Thyroid gland (tissue), 4 donors: ENCODE measurements around the gene RAPGEF4. TPM values are rescaled to one million over a fixed set of nuclear protein-coding genes. Genes with fewer than 3 reads are reported as not detected.
A peak's percentile ranks its signal among the peaks of the same experiment; 100 is the strongest.
"Not testable (repeated sequence)": the region's sequence is repeated elsewhere in the genome, so short reads cannot be mapped to it uniquely, and the experiment has no call there.

ENCODE experiments used
- DNase-seq, 2 donors: peaks; one replicate each; pipeline ENCODE4 v3.0.0-alpha.2; 2019
- H3K27ac ChIP-seq, 3 donors: fragments of 200-600 bp; sonication (generic); 1 replicate in 2 of 3; 2 replicates in 1 of 3; pipeline ENCODE4 v1.5.1; 2016 to 2019; ENCODE audit warnings: mild to moderate bottlenecking in 1 of 3, moderate library complexity in 1 of 3
- H3K27me3 ChIP-seq: fragments of 200-600 bp; sonication (generic); one replicate; pipeline ENCODE4 v1.5.1; 2019
- H3K36me3 ChIP-seq, 2 donors: fragments of 200-600 bp; sonication (generic); one replicate each; pipeline ENCODE4 v1.5.1; 2016 to 2019
- H3K4me1 ChIP-seq, 2 donors: fragments of 200-600 bp; sonication (generic); one replicate each; pipeline ENCODE4 v1.5.1; 2017 to 2019
- H3K4me3 ChIP-seq, 3 donors: fragments of 200-600 bp; sonication (generic); replicated peaks in 1 of 3; 1 replicate in 2 of 3; 2 replicates in 1 of 3; pipeline ENCODE4 v1.5.1; 2016; ENCODE audit warnings: mild to moderate bottlenecking in 1 of 3
- H3K9me3 ChIP-seq: fragments of 200-600 bp; sonication (generic); one replicate; pipeline ENCODE4 v1.5.1; 2017
- CTCF ChIP-seq, 6 experiments: fragments of 200-600 bp in 3 of 6; fragments of 450-650 bp in 3 of 6; sonication (generic) in 3 of 6; IDR thresholded peaks; one replicate each; pipeline ENCODE4 v1.5.1; 2016 to 2019; ENCODE audit warnings: antibody characterized with exemption in 6 of 6, mild to moderate bottlenecking in 2 of 6, inconsistent platforms in 1 of 6, moderate library complexity in 1 of 6
- POLR2A ChIP-seq, 2 donors: fragments of 450-650 bp; IDR thresholded peaks; one replicate each; pipeline ENCODE4 v1.6.1; 2017; ENCODE audit warnings: antibody characterized with exemption in 2 of 2, mild to moderate bottlenecking in 2 of 2, moderate library complexity in 1 of 2
- WGBS, 2 donors: methylation state at CpG; one replicate each; pipeline ENCODE4 v1.1.5; 2017; 5-methylcytosine and 5-hydroxymethylcytosine counted together
- intact Hi-C: fragments of 100-400 bp; cut with DNase I; formaldehyde crosslinking; loops from one replicate; pipeline ENCODE4 v1.15.1; 2023
- total RNA-seq, 4 donors: library from RNA; depleted of rRNA; stranded (reverse); fragments of >200 nt; gene quantifications; one replicate each; pipeline ENCODE4 v1.2.3, GENCODE V29; 2016

Gene RAPGEF4
- total RNA-seq, 4 donors from 2014 or later = 7.9 to 19.6 (median 12.1) TPM

GRCh38 chr2:173090276-173090877, 354.7 kb downstream of the RAPGEF4 start:
- intact Hi-C loops = no loop called here
- WGBS, 2 donors = 28 to 37% methylated on average over 11 of the region's 11 CpGs
- no peaks in the 10 kb centered on the region for H3K36me3 ChIP-seq
- DNase-seq = peak; percentile 56 to 75
- H3K9me3 ChIP-seq = no peaks in the 10 kb centered on the region
- H3K4me1 ChIP-seq = peaks cover 19 to 25% of the 10 kb centered on the region in 2 donors
- TF ChIP-seq POLR2A (IDR thresholded peaks at IDR 0.05) (peak in 1 of 2 donors; percentile 40), CTCF (IDR thresholded peaks at IDR 0.05) (no peak)
- no peak overlapping the region for H3K4me3 ChIP-seq
- H3K27ac ChIP-seq = peak overlapping the region in 2 of 3 donors; percentile 11 to 48
- H3K27me3 ChIP-seq = no peaks in the 10 kb centered on the region

GRCh38 chr2:173090973-173091660, 355.5 kb downstream of the RAPGEF4 start:
- peaks cover 15 to 24% of the 10 kb centered on the region in 2 donors for H3K4me1 ChIP-seq
- H3K36me3 ChIP-seq = no peaks in the 10 kb centered on the region
- TF ChIP-seq POLR2A (IDR thresholded peaks at IDR 0.05) (no peak), CTCF (IDR thresholded peaks at IDR 0.05) (no peak)
- intact Hi-C loops = no loop called here
- no peak for DNase-seq
- H3K27ac ChIP-seq = peak overlapping the region in 2 of 3 donors; percentile 11 to 48
- H3K9me3 ChIP-seq = no peaks in the 10 kb centered on the region
- H3K27me3 ChIP-seq = no peaks in the 10 kb centered on the region
- 79 to 87% methylated on average over 10 of the region's 10 CpGs for WGBS, 2 donors
- H3K4me3 ChIP-seq = no peak overlapping the region

- no peak for DNase-seq
- peak overlapping the region in 1 of 3 donors; percentile 48 for H3K27ac ChIP-seq
- H3K36me3 ChIP-seq = no peaks in the 10 kb centered on the region
- H3K27me3 ChIP-seq = no peaks in the 10 kb centered on the region
- intact Hi-C loops = no loop called here
- H3K4me3 ChIP-seq = no peak overlapping the region
- peaks cover 7 to 16% of the 10 kb centered on the region in 2 donors for H3K4me1 ChIP-seq
- WGBS, 2 donors = 94 to 97% methylated on average over 4 of the region's 4 CpGs
- H3K9me3 ChIP-seq = no peaks in the 10 kb centered on the region
- no peak for TF ChIP-seq POLR2A (IDR thresholded peaks at IDR 0.05)
- no peak for TF ChIP-seq CTCF (IDR thresholded peaks at IDR 0.05)
Measured at GRCh38 chr2:173091910-173092309, 356.3 kb downstream of the RAPGEF4 start.

- H3K4me3 ChIP-seq = no peak overlapping the region
- H3K27ac ChIP-seq = no peak overlapping the region
- intact Hi-C loops = no loop called here
- H3K4me1 ChIP-seq = peaks cover 3 to 10% of the 10 kb centered on the region in 2 donors
- no peaks in the 10 kb centered on the region for H3K36me3 ChIP-seq
- TF ChIP-seq POLR2A (IDR thresholded peaks at IDR 0.05) = no peak
- no peak for TF ChIP-seq CTCF (IDR thresholded peaks at IDR 0.05)
- no peaks in the 10 kb centered on the region for H3K9me3 ChIP-seq
- no peak for DNase-seq
- no peaks in the 10 kb centered on the region for H3K27me3 ChIP-seq
- 95 to 96% methylated on average over 3 of the region's 3 CpGs for WGBS, 2 donors
Measured at GRCh38 chr2:173092844-173093402, 357.3 kb downstream of the RAPGEF4 start.

- DNase-seq, H3K4me3 ChIP-seq, H3K4me1 ChIP-seq, intact Hi-C loops, H3K27me3 ChIP-seq, H3K9me3 ChIP-seq, H3K27ac ChIP-seq, H3K36me3 ChIP-seq: not testable (repeated sequence)
- WGBS, 2 donors = 92 to 94% methylated on average over 2 of the region's 2 CpGs
Measured at GRCh38 chr2:173093617-173094016, 358.0 kb downstream of the RAPGEF4 start.
